RCC 7860 (cell line): ENCODE measurements around the gene IL36G.
"Not testable (repeated sequence)": the region's sequence is repeated elsewhere in the genome, so short reads cannot be mapped to it uniquely, and the experiment has no call there.

Experiments
- DNase-seq: peaks from one replicate; pipeline ENCODE4 v3.0.0-alpha.2; 2015; ENCODE audit warnings: low spot score
- FAIRE-seq: peaks from 2 replicates; lab custom pipeline; 2012; peaks lifted over from hg19 to GRCh38; lab: Jason Lieb, UNC

The IL36G gene

GRCh38 chr2:112977559-112978056 is at the start of gene IL36G:
IL36G (plus strand) TSS chr2:112978006; CDS start chr2:112978639, 633 bp downstream.
- no peak for DNase-seq
- no peak for FAIRE-seq

- DNase-seq (no peak), FAIRE-seq (no peak)
Observed at GRCh38 chr2:112933261-112933660, 44.5 kb upstream of the IL36G start.

GRCh38 chr2:112934117-112934516 is 43.7 kb upstream of the IL36G start:
- not testable (repeated sequence) for FAIRE-seq, DNase-seq

GRCh38 chr2:112936927-112937232 is 40.9 kb upstream of the IL36G start:
- no peak for DNase-seq
- FAIRE-seq = no peak

- DNase-seq (peak; percentile 81), FAIRE-seq (peak; percentile 90)
Observed at GRCh38 chr2:112938904-112939303, 38.9 kb upstream of the IL36G start.

- FAIRE-seq = no peak
- no peak for DNase-seq
Observed at GRCh38 chr2:112939425-112939824, 38.4 kb upstream of the IL36G start.

GRCh38 chr2:112940859-112941625 is 36.8 kb upstream of the IL36G start:
- no peak for DNase-seq

GRCh38 chr2:112941753-112942653 is 35.8 kb upstream of the IL36G start:
- no peak for FAIRE-seq
- DNase-seq = peak; percentile 44

More at GRCh38 chr2:112940859-112941625, 36.8 kb upstream of the IL36G start:
- FAIRE-seq = no peak

- DNase-seq (no peak), FAIRE-seq (no peak)
Observed at GRCh38 chr2:112942654-112943002, 35.2 kb upstream of the IL36G start.

- FAIRE-seq (no peak), DNase-seq (no peak)
Observed at GRCh38 chr2:112944971-112945370, 32.8 kb upstream of the IL36G start.

- DNase-seq (no peak), FAIRE-seq (no peak)
Observed at GRCh38 chr2:112946086-112946485, 31.7 kb upstream of the IL36G start.

- no peak for FAIRE-seq
- DNase-seq = no peak
Observed at GRCh38 chr2:112947374-112947773, 30.4 kb upstream of the IL36G start.

- DNase-seq (no peak), FAIRE-seq (no peak)
Observed at GRCh38 chr2:112949456-112949855, 28.4 kb upstream of the IL36G start.

GRCh38 chr2:112954364-112954763 is 23.4 kb upstream of the IL36G start:
- DNase-seq = no peak
- no peak for FAIRE-seq

GRCh38 chr2:112957511-112957910 is 20.3 kb upstream of the IL36G start:
- FAIRE-seq = peak; percentile 38
- DNase-seq = peak; percentile 80

- no peak for FAIRE-seq
Observed at GRCh38 chr2:112958428-112959108, 19.2 kb upstream of the IL36G start.

GRCh38 chr2:112959109-112959812 is 18.5 kb upstream of the IL36G start:
- FAIRE-seq (no peak), DNase-seq (no peak)

More at GRCh38 chr2:112958428-112959108, 19.2 kb upstream of the IL36G start:
- DNase-seq = peak; percentile 59

GRCh38 chr2:112960230-112960825 is 17.5 kb upstream of the IL36G start:
- FAIRE-seq (no peak), DNase-seq (no peak)

- no peak for DNase-seq
- FAIRE-seq = no peak
Observed at GRCh38 chr2:112962308-112963175, 15.3 kb upstream of the IL36G start.
